Hematopoietic multipotent progenitor cell treated with erythropoietin and hydrocortisone succinate and interleukin-3 and kit ligand, for 17 days (in vitro differentiated cells): ENCODE measurements around the gene ZBTB17.
A peak's percentile ranks its signal among the peaks of the same experiment; 100 is the strongest.

Experiments used
- DNase-seq: peaks from one replicate; pipeline ENCODE4 v3.0.0-alpha.2; 2015; ENCODE audit warnings: low spot score

ZBTB17 gene

DNA sequence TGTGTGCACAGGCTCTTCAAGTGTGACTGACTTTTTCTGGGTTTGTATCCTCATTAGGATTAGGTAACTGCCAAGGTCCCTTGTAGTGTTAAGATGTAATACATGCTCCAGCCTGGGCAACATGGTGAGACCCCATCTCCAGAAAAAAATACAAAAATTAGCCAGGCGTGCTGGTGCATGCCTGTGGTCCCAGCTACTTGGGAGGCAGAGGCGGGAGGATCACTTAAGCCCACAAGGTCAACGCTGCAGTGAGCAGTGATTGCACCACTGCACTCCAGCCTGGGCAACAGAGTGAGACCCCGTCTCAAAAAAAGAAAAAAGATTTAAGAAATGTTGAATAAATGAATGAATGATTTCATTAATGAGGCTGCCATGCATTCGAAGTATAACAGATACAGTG lies 15.1 kb downstream of the ZBTB17 start:
- DNase-seq = no peak

- no peak for DNase-seq
Observed at GRCh38 chr1:15959827-15960446, 16.0 kb downstream of the ZBTB17 start.

DNA sequence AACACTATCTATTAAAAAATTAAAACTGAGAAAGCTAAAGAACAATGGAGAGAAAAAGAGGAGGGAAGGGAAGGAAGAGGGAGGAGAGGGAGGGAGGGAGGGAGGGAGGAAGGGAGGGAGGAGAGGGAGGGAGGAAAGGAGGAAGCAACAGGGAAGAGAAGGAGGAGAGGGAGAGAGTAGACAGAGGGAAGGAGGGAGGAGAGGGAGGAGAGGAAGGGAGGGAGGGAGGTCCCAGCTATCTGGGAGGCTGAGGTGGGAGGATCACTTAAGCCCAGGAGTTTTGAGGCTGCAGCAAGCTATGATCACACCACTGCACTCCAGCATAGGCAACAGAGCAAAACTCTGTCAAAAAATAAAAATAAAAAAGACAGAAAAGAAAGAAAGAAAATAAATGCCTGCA lies 16.5 kb downstream of the ZBTB17 start:
- no peak for DNase-seq

GRCh38 chr1:15958793-15959192 lies 17.1 kb downstream of the ZBTB17 start:
- DNase-seq = peak; percentile 41

GRCh38 chr1:15958111-15958510 lies 17.8 kb downstream of the ZBTB17 start:
- DNase-seq = no peak

DNA sequence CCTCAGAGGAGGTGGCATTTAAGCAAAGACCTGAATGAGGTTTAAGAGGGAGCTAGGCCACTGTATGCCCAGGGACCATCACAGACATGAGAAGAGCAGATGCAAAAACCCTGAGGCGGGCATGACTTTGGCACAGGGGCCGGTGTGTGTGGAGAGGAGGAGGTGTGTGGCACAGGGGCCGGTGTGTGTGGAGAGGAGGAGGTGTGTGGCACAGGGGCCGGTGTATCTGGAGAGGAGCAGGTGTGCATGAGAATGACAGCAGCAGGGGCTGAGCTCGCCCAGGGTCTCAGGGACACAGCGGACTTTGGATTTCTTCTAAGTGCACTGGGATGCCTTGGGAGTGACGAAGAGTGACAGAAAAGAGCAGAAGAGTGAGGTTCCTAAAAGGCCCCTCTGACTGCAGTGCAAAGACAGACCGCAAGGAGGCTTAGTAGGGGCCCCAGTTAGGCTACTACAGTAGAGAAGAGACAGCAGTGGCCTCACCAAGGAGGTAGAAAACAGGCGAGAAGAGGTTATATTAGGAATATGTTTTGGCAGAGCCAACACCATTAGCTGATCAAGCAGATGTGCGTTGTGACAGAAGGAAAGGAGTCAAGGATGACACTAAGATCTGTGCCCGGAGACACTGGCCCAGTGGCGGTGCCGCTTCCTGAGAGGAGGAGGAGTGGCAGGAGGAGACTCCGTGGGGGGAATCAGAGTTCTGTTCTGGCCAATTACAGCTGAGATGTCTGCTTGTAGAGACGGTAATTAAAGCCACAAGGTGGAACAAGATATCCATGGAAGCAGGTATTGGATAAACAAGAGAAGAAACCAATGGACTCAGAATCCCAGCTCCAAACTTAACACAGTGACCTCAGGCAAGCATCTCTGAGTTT lies 18.4 kb downstream of the ZBTB17 start:
- no peak for DNase-seq

DNA sequence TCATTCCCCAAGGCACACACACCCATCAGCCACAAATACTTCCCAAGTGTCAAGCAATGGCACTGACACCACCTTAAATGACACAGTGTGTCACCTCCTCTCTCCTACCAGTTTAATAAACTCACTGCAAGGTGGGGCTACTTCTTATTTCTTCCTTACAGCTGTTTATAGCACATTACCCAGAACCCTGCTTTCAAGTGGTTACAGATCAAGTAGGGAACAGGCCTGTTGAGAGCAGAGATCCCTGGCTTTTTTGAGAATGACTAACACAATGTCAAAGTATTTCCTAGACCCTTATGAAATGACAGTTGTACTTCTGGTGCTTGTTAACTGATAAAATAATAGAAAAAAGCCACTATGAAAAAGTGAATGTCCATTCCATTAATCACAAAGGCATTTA lies 19.8 kb downstream of the ZBTB17 start:
- no peak for DNase-seq

GRCh38 chr1:15955552-15955951 lies 20.3 kb downstream of the ZBTB17 start:
- DNase-seq = no peak

GRCh38 chr1:15954316-15954715 lies 21.6 kb downstream of the ZBTB17 start:
- no peak for DNase-seq

GRCh38 chr1:15953791-15954241 lies 22.1 kb downstream of the ZBTB17 start:
- DNase-seq = no peak

GRCh38 chr1:15953294-15953771 lies 22.6 kb downstream of the ZBTB17 start:
- DNase-seq = no peak

DNA sequence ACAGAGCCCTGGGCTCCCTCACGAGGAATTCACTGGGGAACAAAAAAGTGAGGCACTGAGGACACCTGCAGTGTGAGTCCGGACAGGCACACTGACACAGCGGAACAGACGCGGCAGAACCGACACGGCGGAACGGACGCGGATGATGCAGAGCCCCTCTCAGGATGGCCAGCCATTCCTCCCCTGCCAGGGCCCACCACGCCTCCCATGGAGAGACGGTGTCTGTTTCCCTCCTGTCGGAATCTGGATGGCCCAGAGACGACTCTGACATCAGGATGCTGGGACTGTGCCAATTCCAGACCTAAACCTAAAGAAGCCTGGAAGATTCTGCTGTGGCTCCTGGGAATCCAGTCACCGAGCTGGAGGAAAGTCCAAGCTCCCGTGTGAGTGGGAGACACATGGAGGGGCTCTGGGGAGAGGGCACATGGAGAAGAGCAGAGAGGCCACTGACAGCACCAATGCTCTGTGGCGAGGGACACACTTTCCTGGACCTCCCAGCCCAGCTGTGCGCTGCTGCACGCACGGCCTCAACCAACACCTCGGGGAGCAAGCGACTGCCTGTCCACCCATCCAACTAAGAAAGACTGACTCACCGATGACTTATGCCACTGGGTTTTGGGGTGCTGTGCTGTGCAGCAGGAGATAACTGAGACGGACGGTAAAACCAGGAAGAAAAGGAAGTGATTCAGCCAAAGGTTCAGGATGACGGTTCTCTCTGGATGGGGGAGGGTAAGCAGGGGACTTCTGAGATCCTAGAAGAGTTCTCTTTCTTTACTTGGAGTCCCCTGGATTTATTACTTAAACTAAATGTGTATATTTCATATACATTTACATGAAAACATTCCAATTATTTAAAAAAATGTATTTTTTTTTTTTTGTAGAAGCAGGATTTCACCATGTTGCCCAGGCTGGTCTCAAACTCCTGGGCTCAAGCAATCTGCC lies 23.3 kb downstream of the ZBTB17 start:
- peak; percentile 59 for DNase-seq

DNA sequence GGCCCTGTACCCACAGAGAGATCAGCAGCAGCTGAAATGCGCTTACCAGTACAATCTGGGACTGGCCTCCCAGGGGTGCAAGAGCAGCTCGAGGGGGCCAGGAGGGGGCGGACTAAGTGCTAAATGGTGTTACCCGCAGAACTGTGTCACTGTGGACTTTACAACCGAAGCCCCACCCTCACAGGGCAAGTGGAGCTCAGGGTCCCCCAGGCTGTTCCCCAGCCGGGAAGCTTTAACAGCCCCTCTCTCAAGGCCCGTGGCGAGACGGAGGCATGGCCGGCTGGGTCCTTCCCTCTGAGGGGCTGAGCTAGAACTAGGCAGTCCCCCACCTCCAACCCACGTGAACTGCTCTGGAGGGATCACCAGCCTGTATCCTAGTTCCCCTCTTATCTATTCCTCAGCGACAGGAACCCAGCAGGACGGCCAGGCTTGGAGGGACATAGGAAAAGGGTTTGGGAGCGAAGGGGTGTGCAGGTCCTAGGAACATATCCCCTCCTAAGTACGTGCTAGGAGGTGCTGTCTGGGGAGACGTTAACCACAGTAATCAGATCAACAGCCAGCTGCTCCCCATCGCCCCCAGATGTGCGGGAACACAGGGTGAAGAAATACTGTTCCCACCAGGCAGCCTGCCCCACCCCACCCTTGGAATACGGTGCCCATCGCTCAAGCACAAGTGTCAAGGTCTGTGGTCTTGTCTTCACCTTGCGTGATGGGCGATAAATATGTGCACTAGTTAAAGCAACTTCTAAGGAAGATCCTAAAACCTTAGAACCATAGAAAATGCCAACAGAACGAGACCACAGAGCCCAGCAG lies 24.4 kb downstream of the ZBTB17 start:
- DNase-seq = no peak

DNA sequence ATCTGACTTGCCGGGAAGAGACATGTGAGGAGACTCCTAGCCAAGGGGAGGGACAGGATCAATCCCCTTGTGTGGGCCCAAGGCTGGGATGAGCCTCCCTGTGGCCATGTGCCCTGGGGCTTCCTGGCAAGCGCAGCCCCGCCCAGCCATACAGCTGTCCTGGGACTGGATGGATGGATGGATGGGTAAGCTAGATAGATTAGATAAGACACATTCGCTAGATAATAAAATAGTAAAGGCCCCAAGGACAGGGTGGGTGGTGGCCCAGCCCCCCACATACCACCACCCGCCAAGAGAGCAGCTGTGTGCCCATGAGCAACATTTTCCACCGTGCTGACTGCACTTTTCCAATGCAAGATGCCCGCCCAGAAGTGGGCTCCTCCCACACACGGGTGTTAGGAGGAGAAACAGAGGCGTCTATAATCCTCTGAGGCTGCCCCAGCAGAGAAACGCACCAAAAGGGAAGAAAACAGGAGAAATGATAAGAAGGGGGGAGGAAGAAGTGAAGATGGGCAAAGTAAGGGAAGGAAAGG lies 25.1 kb downstream of the ZBTB17 start:
- DNase-seq = no peak

GRCh38 chr1:15950302-15950701 lies 25.6 kb downstream of the ZBTB17 start:
- no peak for DNase-seq

DNA sequence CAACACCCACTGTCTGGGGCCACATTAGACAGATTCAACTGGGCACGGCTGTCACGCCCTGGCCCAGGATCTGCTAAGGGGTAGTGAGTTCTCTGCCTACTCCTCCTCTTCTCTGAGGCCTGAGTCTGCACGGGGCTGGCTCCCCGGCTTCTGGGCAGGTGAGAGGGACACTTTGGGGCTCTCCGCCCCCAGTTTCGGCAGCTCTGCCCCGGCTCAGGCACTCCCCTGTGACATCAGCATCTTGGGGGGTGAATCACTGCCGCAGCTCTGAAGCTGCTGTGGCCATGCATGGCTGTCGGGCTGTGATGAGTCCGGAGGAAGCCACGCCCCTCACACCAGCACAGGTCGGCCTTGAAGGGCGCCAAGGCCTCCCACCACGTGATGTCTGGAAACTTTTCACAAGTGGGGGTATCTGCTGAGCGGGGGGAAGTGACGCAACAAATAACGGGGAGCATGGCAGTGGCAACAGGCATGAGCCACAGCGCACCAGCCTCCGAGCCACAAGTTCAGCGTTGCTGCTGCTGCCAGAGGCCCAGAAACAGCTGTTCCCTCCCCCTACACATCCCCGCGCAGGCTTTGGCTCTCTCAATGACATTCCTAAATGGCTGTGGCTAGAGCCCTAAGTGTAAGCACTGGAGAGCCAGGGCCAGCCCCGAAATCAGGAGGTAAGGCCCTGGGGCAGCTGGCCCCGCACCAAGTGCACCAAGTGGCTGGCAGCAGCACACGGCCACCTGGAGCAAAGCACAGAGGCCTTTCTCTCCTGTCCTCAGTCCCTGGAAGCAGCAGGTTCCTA lies 26.3 kb downstream of the ZBTB17 start:
- DNase-seq = peak; percentile 55

GRCh38 chr1:15948595-15949452 lies 27.1 kb downstream of the ZBTB17 start:
- DNase-seq = peak; percentile 23

DNA sequence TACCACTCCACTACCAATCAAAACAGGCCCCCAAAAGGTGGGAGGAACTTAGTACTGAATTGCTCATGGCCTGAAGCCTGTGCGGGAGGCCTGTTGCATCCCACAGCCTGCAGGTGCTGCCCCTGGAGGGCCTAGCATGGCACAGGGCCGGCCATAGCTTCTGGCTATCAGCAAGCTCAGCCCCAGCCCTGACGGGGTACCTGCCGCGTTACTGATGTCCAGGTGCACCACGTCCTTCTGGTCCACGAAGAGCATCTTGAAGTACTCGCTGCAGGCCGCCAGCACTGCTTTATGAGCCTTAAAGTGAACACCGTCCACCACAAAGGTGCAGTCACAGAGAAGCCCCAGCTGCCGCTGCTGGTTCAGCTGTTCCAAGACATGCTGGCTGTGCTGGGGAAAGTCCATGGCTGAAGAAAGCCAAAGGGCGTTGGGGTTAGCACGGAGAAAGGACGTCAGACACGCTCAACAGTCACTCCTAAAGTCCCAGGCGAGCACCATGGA lies 27.8 kb downstream of the ZBTB17 start:
- DNase-seq = no peak
